ENCODE results near the gene TADA1.

DNA sequence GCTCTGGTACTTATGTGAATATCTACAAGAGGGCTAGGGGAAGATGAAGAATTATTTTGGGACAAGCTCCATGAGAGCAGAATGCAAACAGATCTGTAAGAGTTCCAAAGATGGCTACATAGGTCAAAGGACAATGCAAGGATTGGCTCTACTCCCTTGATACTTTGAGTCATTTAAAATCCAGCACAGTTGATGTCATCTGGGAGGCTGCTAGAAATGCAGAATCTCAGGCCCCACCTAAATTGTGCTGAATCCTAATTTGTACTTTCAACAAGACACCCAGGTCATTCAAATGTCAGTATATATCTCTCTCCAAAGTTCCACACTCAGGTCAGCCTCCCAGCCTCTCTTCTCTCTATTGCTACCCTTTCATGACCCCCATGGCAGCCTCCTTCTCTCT is 23.7 kb upstream of the TADA1 start:
- TF ChIP-seq EZH2 (IDR thresholded peaks at IDR 0.05; ENCODE audit: borderline replicate concordance, low read depth, low read length, severe bottlenecking): no peak
- TF ChIP-seq, protein P1, sequence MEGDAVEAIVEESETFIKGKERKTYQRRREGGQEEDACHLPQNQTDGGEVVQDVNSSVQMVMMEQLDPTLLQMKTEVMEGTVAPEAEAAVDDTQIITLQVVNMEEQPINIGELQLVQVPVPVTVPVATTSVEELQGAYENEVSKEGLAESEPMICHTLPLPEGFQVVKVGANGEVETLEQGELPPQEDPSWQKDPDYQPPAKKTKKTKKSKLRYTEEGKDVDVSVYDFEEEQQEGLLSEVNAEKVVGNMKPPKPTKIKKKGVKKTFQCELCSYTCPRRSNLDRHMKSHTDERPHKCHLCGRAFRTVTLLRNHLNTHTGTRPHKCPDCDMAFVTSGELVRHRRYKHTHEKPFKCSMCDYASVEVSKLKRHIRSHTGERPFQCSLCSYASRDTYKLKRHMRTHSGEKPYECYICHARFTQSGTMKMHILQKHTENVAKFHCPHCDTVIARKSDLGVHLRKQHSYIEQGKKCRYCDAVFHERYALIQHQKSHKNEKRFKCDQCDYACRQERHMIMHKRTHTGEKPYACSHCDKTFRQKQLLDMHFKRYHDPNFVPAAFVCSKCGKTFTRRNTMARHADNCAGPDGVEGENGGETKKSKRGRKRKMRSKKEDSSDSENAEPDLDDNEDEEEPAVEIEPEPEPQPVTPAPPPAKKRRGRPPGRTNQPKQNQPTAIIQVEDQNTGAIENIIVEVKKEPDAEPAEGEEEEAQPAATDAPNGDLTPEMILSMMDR (IDR thresholded peaks at IDR 0.05; ENCODE audit: borderline replicate concordance, extremely low read depth, low read length, poor library complexity, severe bottlenecking): no peak
